NOMO-1 treated with DMSO at 0.1 percent for 48 hours (cell line): ENCODE data around the gene SYT17.

ENCODE experiments used
- DNase-seq: peaks from one replicate; lab custom pipeline; 2025; ENCODE audit not compliant: unreplicated experiment; lab: John Stamatoyannopoulos, UW

Gene SYT17

GRCh38 chr16:19167710-19168370, at the start of gene SYT17:
Gene SYT17, plus strand, starts transcription at chr16:19168240. Its CDS starts 407 bp downstream, at chr16:19168647.
- peak; percentile 81 for DNase-seq

GRCh38 chr16:19118938-19119431, 49.1 kb upstream of the SYT17 start:
- peak; percentile 54 for DNase-seq

GRCh38 chr16:19119564-19119963, 48.5 kb upstream of the SYT17 start:
- DNase-seq = peak; percentile 23

GRCh38 chr16:19123535-19124178, 44.4 kb upstream of the SYT17 start:
- DNase-seq = no peak

- DNase-seq = no peak
These were observed 41.7 kb upstream of the SYT17 start for GRCh38 chr16:19126300-19126699.

GRCh38 chr16:19127205-19127604, 40.8 kb upstream of the SYT17 start:
- no peak for DNase-seq

GRCh38 chr16:19127674-19128131, 40.3 kb upstream of the SYT17 start:
- no peak for DNase-seq

GRCh38 chr16:19128454-19129200, 39.4 kb upstream of the SYT17 start:
- no peak for DNase-seq

GRCh38 chr16:19130385-19130784, 37.7 kb upstream of the SYT17 start:
- no peak for DNase-seq

- peak; percentile 32 for DNase-seq
These were observed 36.9 kb upstream of the SYT17 start for GRCh38 chr16:19130852-19131824.

GRCh38 chr16:19131825-19132218, 36.2 kb upstream of the SYT17 start:
- no peak for DNase-seq

- no peak for DNase-seq
These were observed 35.8 kb upstream of the SYT17 start for GRCh38 chr16:19132255-19132654.

- DNase-seq = no peak
These were observed 35.1 kb upstream of the SYT17 start for GRCh38 chr16:19132898-19133297.

GRCh38 chr16:19133600-19133999, 34.4 kb upstream of the SYT17 start:
- DNase-seq = no peak

- no peak for DNase-seq
These were observed 32.7 kb upstream of the SYT17 start for GRCh38 chr16:19135201-19135842.

- DNase-seq = no peak
These were observed 32.1 kb upstream of the SYT17 start for GRCh38 chr16:19135896-19136438.

- DNase-seq = peak; percentile 68
These were observed 31.4 kb upstream of the SYT17 start for GRCh38 chr16:19136549-19137196.

- peak; percentile 37 for DNase-seq
These were observed 30.6 kb upstream of the SYT17 start for GRCh38 chr16:19137201-19138128.
